Activated T-cell treated with anti-CD3 and anti-CD28 coated beads, Interleukin-2, amount 50 U/mL, for 4 hours (primary cell): ENCODE results near the gene SH3PXD2A. TPM values are rescaled to one million over a fixed set of nuclear protein-coding genes. Genes with fewer than 3 reads are reported as not detected.

Experiments
- ATAC-seq, 2 donors: fragments of 200-7000 bp; cut with Tn5 transposase; one replicate each; pipeline ENCODE4 v1.10.0; 2021
- DNase-seq: peaks from one replicate; pipeline ENCODE4 v3.0.0-alpha.2; 2020
- H3K27me3 Mint-ChIP-seq: one replicate; pipeline ENCODE4 v1.8.0; 2021; ENCODE audit warnings: low read depth, mixed read lengths
- H3K36me3 Mint-ChIP-seq: one replicate; pipeline ENCODE4 v1.8.0; 2022; ENCODE audit warnings: mixed read lengths; ENCODE audit not compliant: insufficient read depth
- H3K4me1 Mint-ChIP-seq: one replicate; pipeline ENCODE4 v1.8.0; 2021; ENCODE audit warnings: low read depth, mixed read lengths
- H3K4me3 Mint-ChIP-seq: one replicate; pipeline ENCODE4 v1.8.0; 2021; ENCODE audit warnings: mild to moderate bottlenecking, moderate library complexity, mixed read lengths
- H3K9me3 Mint-ChIP-seq: one replicate; pipeline ENCODE4 v1.8.0; 2021; ENCODE audit warnings: mixed read lengths
- total RNA-seq, 3 donors: library from RNA; stranded (reverse); gene quantifications; one replicate each; pipeline ENCODE4 v1.2.1, GENCODE V29; 2021

Gene SH3PXD2A
- total RNA-seq, 3 donors from 2014 or later = 2.4 to 2.8 (median 2.4) TPM

GRCh38 chr10:103838862-103839518, 16.4 kb downstream of the SH3PXD2A start:
- H3K9me3 Mint-ChIP-seq = no peaks in the 10 kb centered on the region
- no peak overlapping the region for H3K4me3 Mint-ChIP-seq
- ATAC-seq (no peak), DNase-seq (no peak)
- H3K27me3 Mint-ChIP-seq = no peaks in the 10 kb centered on the region
- H3K4me1 Mint-ChIP-seq = no peaks in the 10 kb centered on the region
- H3K36me3 Mint-ChIP-seq = no peaks in the 10 kb centered on the region

DNA sequence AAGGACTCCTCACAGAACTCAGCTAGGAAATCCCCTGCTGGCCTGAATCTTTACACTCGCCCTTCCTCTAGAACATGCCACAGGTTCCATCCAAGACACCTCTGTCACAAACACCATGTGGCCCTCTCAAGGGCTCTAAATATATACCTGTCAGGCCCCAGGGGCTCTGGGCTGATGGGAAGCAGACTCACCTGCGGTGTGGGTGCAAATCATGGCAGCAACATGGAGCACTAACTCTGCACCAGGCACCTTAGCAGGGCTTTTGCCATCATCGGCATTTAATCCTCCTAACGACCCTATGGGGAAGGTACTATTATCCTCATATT, 17.3 kb downstream of the SH3PXD2A start:
- no peaks in the 10 kb centered on the region for H3K36me3 Mint-ChIP-seq

DNA sequence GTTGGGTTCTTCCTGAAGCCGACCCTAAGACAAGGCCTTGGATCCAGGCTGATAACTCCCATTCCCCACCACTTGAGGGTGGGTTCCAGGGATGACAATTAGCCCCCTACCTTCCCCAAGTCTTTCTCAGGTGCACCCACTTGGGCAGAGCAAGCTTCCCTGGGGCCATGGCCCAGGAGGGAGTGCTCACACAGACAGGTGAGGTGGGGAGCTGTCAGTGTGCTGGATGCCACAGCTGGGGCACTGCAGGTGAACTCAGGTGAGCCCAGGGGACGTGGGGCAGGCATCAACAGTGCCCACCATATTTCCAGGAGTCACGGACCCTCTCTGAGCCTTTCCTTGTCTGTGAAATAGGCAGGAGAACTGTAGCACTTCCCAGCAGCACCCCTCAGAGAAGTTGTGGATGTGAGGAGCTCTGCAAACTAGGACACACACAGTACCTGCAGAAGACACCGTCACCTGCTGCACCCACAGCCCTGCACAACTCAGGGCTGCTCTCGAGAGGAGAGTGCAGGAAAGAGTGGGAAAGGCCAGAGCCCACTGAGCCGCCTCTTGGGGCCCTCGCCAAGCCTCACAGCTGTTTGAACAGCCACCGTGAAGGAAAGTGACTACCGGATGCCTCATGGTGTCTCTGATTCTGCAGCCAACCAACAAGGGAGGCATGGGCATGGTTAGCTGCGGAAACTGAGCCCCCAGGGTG, 17.9 kb downstream of the SH3PXD2A start:
- Mint-ChIP-seq H3K4me1 (no peaks in the 10 kb centered on the region), H3K36me3 (no peaks in the 10 kb centered on the region), H3K9me3 (no peaks in the 10 kb centered on the region), H3K4me3 (no peak overlapping the region), H3K27me3 (no peaks in the 10 kb centered on the region)
- ATAC-seq = no peak
- no peak for DNase-seq

More for the DNA sequence above, 17.3 kb downstream of the SH3PXD2A start:
- H3K27me3 Mint-ChIP-seq = no peaks in the 10 kb centered on the region
- no peak for DNase-seq
- no peak overlapping the region for H3K4me3 Mint-ChIP-seq
- no peaks in the 10 kb centered on the region for H3K9me3 Mint-ChIP-seq
- no peak for ATAC-seq
- no peaks in the 10 kb centered on the region for H3K4me1 Mint-ChIP-seq

GRCh38 chr10:103836861-103837260, 18.5 kb downstream of the SH3PXD2A start:
- Mint-ChIP-seq H3K27me3 (no peaks in the 10 kb centered on the region), H3K36me3 (no peaks in the 10 kb centered on the region), H3K9me3 (no peaks in the 10 kb centered on the region), H3K4me1 (no peaks in the 10 kb centered on the region), H3K4me3 (no peak overlapping the region)
- ATAC-seq (no peak), DNase-seq (no peak)

- Mint-ChIP-seq H3K36me3 (no peaks in the 10 kb centered on the region), H3K4me3 (no peak overlapping the region), H3K9me3 (no peaks in the 10 kb centered on the region), H3K4me1 (no peaks in the 10 kb centered on the region), H3K27me3 (no peaks in the 10 kb centered on the region)
- no peak for DNase-seq
- no peak for ATAC-seq
Observed at GRCh38 chr10:103836273-103836672, 19.1 kb downstream of the SH3PXD2A start.

GRCh38 chr10:103835096-103836050, 20.0 kb downstream of the SH3PXD2A start:
- no peaks in the 10 kb centered on the region for H3K36me3 Mint-ChIP-seq
- DNase-seq = no peak
- ATAC-seq = no peak
- H3K4me1 Mint-ChIP-seq = no peaks in the 10 kb centered on the region
- no peak overlapping the region for H3K4me3 Mint-ChIP-seq
- no peaks in the 10 kb centered on the region for H3K9me3 Mint-ChIP-seq
- no peaks in the 10 kb centered on the region for H3K27me3 Mint-ChIP-seq

GRCh38 chr10:103834436-103835095, 20.8 kb downstream of the SH3PXD2A start:
- ATAC-seq (no peak), DNase-seq (no peak)
- Mint-ChIP-seq H3K27me3 (no peaks in the 10 kb centered on the region), H3K36me3 (no peaks in the 10 kb centered on the region), H3K4me1 (no peaks in the 10 kb centered on the region), H3K9me3 (no peaks in the 10 kb centered on the region), H3K4me3 (no peak overlapping the region)

GRCh38 chr10:103833731-103834365, 21.5 kb downstream of the SH3PXD2A start:
- Mint-ChIP-seq H3K4me3 (no peak overlapping the region), H3K27me3 (no peaks in the 10 kb centered on the region)
- no peak for ATAC-seq

DNA sequence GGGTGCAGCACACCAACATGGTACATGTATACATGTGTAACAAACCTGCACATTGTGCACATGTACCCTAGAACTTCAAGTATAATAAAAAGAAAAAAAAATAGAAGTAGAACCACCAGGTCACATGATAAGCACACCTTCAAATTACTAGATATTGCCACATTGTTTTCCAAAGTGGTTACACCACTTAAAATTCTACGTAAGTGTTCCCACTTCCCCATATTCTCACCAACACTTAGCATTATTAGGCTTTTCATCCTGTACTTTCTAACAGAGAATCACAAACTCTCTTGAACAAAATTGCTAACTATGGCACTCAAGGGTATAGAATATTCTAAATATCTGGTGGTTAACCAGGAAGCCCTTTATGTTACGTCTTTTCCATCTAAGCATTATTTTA, 22.6 kb downstream of the SH3PXD2A start:
- no peak for ATAC-seq
- Mint-ChIP-seq H3K4me1 (no peaks in the 10 kb centered on the region), H3K36me3 (no peaks in the 10 kb centered on the region), H3K4me3 (no peak overlapping the region), H3K27me3 (no peaks in the 10 kb centered on the region), H3K9me3 (no peaks in the 10 kb centered on the region)
- DNase-seq = no peak

More at GRCh38 chr10:103833731-103834365, 21.5 kb downstream of the SH3PXD2A start:
- Mint-ChIP-seq H3K9me3 (no peaks in the 10 kb centered on the region), H3K4me1 (no peaks in the 10 kb centered on the region), H3K36me3 (no peaks in the 10 kb centered on the region)
- DNase-seq = no peak

- Mint-ChIP-seq H3K36me3 (no peaks in the 10 kb centered on the region), H3K4me3 (no peak overlapping the region), H3K27me3 (no peaks in the 10 kb centered on the region), H3K9me3 (no peaks in the 10 kb centered on the region), H3K4me1 (no peaks in the 10 kb centered on the region)
- ATAC-seq = no peak
- no peak for DNase-seq
Observed at GRCh38 chr10:103829838-103830465, 25.4 kb downstream of the SH3PXD2A start.

GRCh38 chr10:103829278-103829677, 26.1 kb downstream of the SH3PXD2A start:
- ATAC-seq = no peak
- no peaks in the 10 kb centered on the region for H3K36me3 Mint-ChIP-seq
- H3K4me3 Mint-ChIP-seq = no peak overlapping the region
- no peaks in the 10 kb centered on the region for H3K27me3 Mint-ChIP-seq
- H3K4me1 Mint-ChIP-seq = no peaks in the 10 kb centered on the region
- H3K9me3 Mint-ChIP-seq = no peaks in the 10 kb centered on the region
- DNase-seq = no peak

DNA sequence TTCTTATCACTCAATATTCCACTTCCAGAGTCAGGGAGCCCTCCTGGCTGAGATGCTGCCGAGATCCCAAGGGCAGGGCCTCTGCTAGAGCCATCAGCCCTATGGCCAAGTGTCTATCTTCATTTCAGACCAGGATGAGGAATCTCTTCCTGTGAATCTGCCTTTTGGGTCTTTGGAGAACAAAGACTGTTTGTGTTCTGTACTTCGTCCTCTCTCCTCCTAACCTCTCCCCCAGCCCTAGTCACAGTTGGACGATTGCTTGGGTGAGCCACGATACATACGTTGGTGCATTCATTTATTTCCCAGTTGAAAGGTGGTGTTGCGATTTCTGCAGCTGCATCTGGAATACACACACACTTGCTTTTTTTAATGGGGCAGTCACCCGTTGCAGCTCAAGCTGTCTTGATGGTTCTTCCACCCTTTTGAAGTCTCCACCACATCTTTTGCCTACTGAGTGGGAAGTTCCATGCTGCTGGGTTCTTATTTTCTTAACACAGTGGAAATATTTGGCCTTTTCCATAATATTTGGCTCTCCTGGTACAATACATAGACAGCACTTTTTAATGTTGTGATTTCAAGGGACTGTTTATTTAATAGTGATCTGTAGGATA, 26.7 kb downstream of the SH3PXD2A start:
- DNase-seq (no peak), ATAC-seq (no peak)
- no peaks in the 10 kb centered on the region for H3K27me3 Mint-ChIP-seq
- no peaks in the 10 kb centered on the region for H3K4me1 Mint-ChIP-seq
- H3K9me3 Mint-ChIP-seq = no peaks in the 10 kb centered on the region
- H3K36me3 Mint-ChIP-seq = no peaks in the 10 kb centered on the region
- no peak overlapping the region for H3K4me3 Mint-ChIP-seq

DNA sequence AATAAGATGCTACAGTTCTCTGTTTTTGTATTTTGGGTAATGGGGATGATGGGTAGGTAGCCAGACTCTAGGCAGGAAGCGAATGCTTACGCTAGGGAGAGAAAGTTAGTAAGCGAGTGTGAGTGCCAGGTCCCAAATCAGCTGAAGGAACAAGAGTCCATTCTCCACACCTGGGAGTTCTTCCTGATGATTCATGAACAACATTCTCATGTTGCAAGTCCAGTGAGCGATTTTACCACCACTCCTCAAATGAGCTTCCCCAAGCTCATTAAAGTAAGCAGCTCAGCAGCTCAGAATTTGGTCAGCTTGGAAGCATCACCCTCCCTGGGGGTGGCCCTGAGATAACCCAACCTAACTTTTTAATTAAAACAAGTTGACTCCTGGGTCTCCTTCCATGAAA, 27.3 kb downstream of the SH3PXD2A start:
- Mint-ChIP-seq H3K4me3 (no peak overlapping the region), H3K27me3 (no peaks in the 10 kb centered on the region), H3K4me1 (no peaks in the 10 kb centered on the region), H3K9me3 (no peaks in the 10 kb centered on the region), H3K36me3 (no peaks in the 10 kb centered on the region)
- no peak for ATAC-seq
- no peak for DNase-seq
